Fibroblast of the aortic adventitia (primary cell): ENCODE data around the gene SLC1A7. TPM values are rescaled to one million over a fixed set of nuclear protein-coding genes. Genes with fewer than 3 reads are reported as not detected.
A peak's percentile ranks its signal among the peaks of the same experiment; 100 is the strongest.

Experiments used
- DNase-seq: peaks from one replicate; pipeline ENCODE4 v3.0.0-alpha.2; 2010; ENCODE audit warnings: low read depth
- H3K4me3 ChIP-seq: 2 replicates; pipeline ENCODE4 v1.5.1; 2011; ENCODE audit warnings: low read depth, mild to moderate bottlenecking, control low read depth, low read length, moderate library complexity
- CTCF ChIP-seq: IDR thresholded peaks from 2 replicates; pipeline ENCODE4 v1.5.1; 2011; ENCODE audit warnings: mild to moderate bottlenecking, low read length, control low read depth, inconsistent platforms; ENCODE audit not compliant: insufficient read depth
- total RNA-seq: library from RNA; depleted of rRNA; stranded (reverse); fragments of >200 nt; gene quantifications from 2 replicates; pipeline ENCODE4 v1.2.3, GENCODE V29; 2012; ENCODE audit warnings: low replicate concordance

Gene SLC1A7
- total RNA-seq, 1 donor = 3.8 TPM

GRCh38 chr1:53153752-53154151 lies 11.3 kb upstream of the SLC1A7 start:
- TF ChIP-seq CTCF = no peak
- peak; percentile 53 for DNase-seq
- no peak overlapping the region for H3K4me3 ChIP-seq

GRCh38 chr1:53148123-53148522 lies 5.7 kb upstream of the SLC1A7 start:
- H3K4me3 ChIP-seq = no peak overlapping the region
- peak; percentile 66 for DNase-seq
- no peak for TF ChIP-seq CTCF

GRCh38 chr1:53147174-53147573 lies 4.7 kb upstream of the SLC1A7 start:
- DNase-seq = no peak
- H3K4me3 ChIP-seq = no peak overlapping the region
- no peak for TF ChIP-seq CTCF

- no peak overlapping the region for H3K4me3 ChIP-seq
- peak; percentile 100 for DNase-seq
- TF ChIP-seq CTCF = no peak
These were observed 3.7 kb upstream of the SLC1A7 start for GRCh38 chr1:53145942-53146708.

- TF ChIP-seq CTCF = no peak
- H3K4me3 ChIP-seq = no peak overlapping the region
- DNase-seq = no peak
These were observed 3.1 kb upstream of the SLC1A7 start for GRCh38 chr1:53145619-53145941.

- DNase-seq = no peak
- TF ChIP-seq CTCF = no peak
- H3K4me3 ChIP-seq = no peak overlapping the region
These were observed 2.7 kb upstream of the SLC1A7 start for GRCh38 chr1:53145051-53145600.
